Parathyroid adenoma (tissue), 2 donors: ENCODE measurements around the gene LITAF.
"Not testable (repeated sequence)": the region's sequence is repeated elsewhere in the genome, so short reads cannot be mapped to it uniquely, and the experiment has no call there.

Experiments
- H2AFZ ChIP-seq: fragments of 300-600 bp; sonication (generic); one replicate; pipeline ENCODE4 v1.7.0; 2017; ENCODE audit warnings: antibody characterized with exemption, mild to moderate bottlenecking
- H3K27ac ChIP-seq: fragments of 300-600 bp; sonication (generic); one replicate; pipeline ENCODE4 v1.7.0; 2017
- H3K27me3 ChIP-seq: fragments of 300-600 bp; sonication (generic); one replicate; pipeline ENCODE4 v1.7.0; 2017; ENCODE audit warnings: low read length; ENCODE audit not compliant: control insufficient read depth, insufficient read depth
- H3K36me3 ChIP-seq: fragments of 300-600 bp; sonication (generic); one replicate; pipeline ENCODE4 v1.7.0; 2017; ENCODE audit warnings: low read length; ENCODE audit not compliant: control insufficient read depth, insufficient read depth
- H3K4me1 ChIP-seq: fragments of 300-600 bp; sonication (generic); one replicate; pipeline ENCODE4 v1.7.0; 2017; ENCODE audit warnings: control low read depth
- H3K4me2 ChIP-seq: fragments of 300-600 bp; sonication (generic); one replicate; pipeline ENCODE4 v1.7.0; 2017; ENCODE audit warnings: low read length
- H3K4me3 ChIP-seq: fragments of 300-600 bp; sonication (generic); one replicate; pipeline ENCODE4 v1.7.0; 2017; ENCODE audit warnings: low read depth, low read length
- H3K79me2 ChIP-seq: fragments of 300-600 bp; sonication (generic); one replicate; pipeline ENCODE4 v1.7.0; 2017; ENCODE audit warnings: control low read depth
- H3K9ac ChIP-seq: fragments of 300-600 bp; sonication (generic); one replicate; pipeline ENCODE4 v1.7.0; 2017; ENCODE audit warnings: mild to moderate bottlenecking
- H3K9me3 ChIP-seq: fragments of 300-600 bp; sonication (generic); one replicate; pipeline ENCODE4 v1.7.0; 2017; ENCODE audit warnings: low read length; ENCODE audit not compliant: control insufficient read depth
- CTCF ChIP-seq: fragments of 300-600 bp; sonication (generic); IDR thresholded peaks from one replicate; pipeline ENCODE4 v1.7.0; 2017; ENCODE audit warnings: antibody characterized with exemption, mild to moderate bottlenecking
- donor health status: primary hyperparathyroidism.

Gene LITAF

GRCh38 chr16:11517961-11518360, 68.8 kb downstream of the LITAF start:
- no peak overlapping the region for H3K4me3 ChIP-seq
- no peak for TF ChIP-seq CTCF

GRCh38 chr16:11515540-11516430, 70.9 kb downstream of the LITAF start:
- no peaks in the 10 kb centered on the region for H3K27me3 ChIP-seq
- H3K4me1 ChIP-seq = no peaks in the 10 kb centered on the region
- H3K4me3 ChIP-seq = no peak overlapping the region
- no peak overlapping the region for H2AFZ ChIP-seq
- H3K4me2 ChIP-seq = no peak overlapping the region
- H3K79me2 ChIP-seq = no peaks in the 10 kb centered on the region
- no peak overlapping the region for H3K9ac ChIP-seq
- TF ChIP-seq CTCF = no peak
- H3K36me3 ChIP-seq = no peaks in the 10 kb centered on the region
- H3K27ac ChIP-seq = no peak overlapping the region
- H3K9me3 ChIP-seq = no peaks in the 10 kb centered on the region

More at GRCh38 chr16:11517961-11518360, 68.8 kb downstream of the LITAF start:
- Histone ChIP-seq H3K27ac (no peak overlapping the region), H3K79me2 (no peaks in the 10 kb centered on the region), H3K9me3 (no peaks in the 10 kb centered on the region), H3K27me3 (no peaks in the 10 kb centered on the region), H3K9ac (no peak overlapping the region), H3K36me3 (no peaks in the 10 kb centered on the region), H3K4me1 (no peaks in the 10 kb centered on the region), H2AFZ (no peak overlapping the region), H3K4me2 (no peak overlapping the region)

GRCh38 chr16:11514283-11514682, 72.4 kb downstream of the LITAF start:
- no peaks in the 10 kb centered on the region for H3K4me1 ChIP-seq

GRCh38 chr16:11513366-11513765, 73.4 kb downstream of the LITAF start:
- H3K27ac ChIP-seq, H3K36me3 ChIP-seq, H3K9me3 ChIP-seq, H2AFZ ChIP-seq, H3K4me1 ChIP-seq, H3K9ac ChIP-seq, H3K4me2 ChIP-seq, H3K27me3 ChIP-seq, H3K4me3 ChIP-seq, H3K79me2 ChIP-seq: not testable (repeated sequence)

More at GRCh38 chr16:11514283-11514682, 72.4 kb downstream of the LITAF start:
- Histone ChIP-seq H3K27me3 (no peaks in the 10 kb centered on the region), H3K9ac (no peak overlapping the region), H2AFZ (no peak overlapping the region), H3K4me2 (no peak overlapping the region), H3K36me3 (no peaks in the 10 kb centered on the region), H3K79me2 (no peaks in the 10 kb centered on the region), H3K4me3 (no peak overlapping the region), H3K9me3 (no peaks in the 10 kb centered on the region), H3K27ac (no peak overlapping the region)
- TF ChIP-seq CTCF = no peak

GRCh38 chr16:11511801-11512200, 74.9 kb downstream of the LITAF start:
- no peaks in the 10 kb centered on the region for H3K4me1 ChIP-seq
- no peaks in the 10 kb centered on the region for H3K9me3 ChIP-seq
- no peaks in the 10 kb centered on the region for H3K27me3 ChIP-seq
- no peaks in the 10 kb centered on the region for H3K79me2 ChIP-seq
- no peak overlapping the region for H3K27ac ChIP-seq
- H3K36me3 ChIP-seq = no peaks in the 10 kb centered on the region
- no peak overlapping the region for H2AFZ ChIP-seq
- H3K4me3 ChIP-seq = no peak overlapping the region
- H3K9ac ChIP-seq = no peak overlapping the region
- no peak for TF ChIP-seq CTCF
- no peak overlapping the region for H3K4me2 ChIP-seq
